HFFc6 (cell line): ENCODE data around the gene SLC7A7. TPM values are rescaled to one million over a fixed set of nuclear protein-coding genes. Genes with fewer than 3 reads are reported as not detected.
A peak's percentile ranks its signal among the peaks of the same experiment; 100 is the strongest.
"Not testable (repeated sequence)": the region's sequence is repeated elsewhere in the genome, so short reads cannot be mapped to it uniquely, and the experiment has no call there.

Experiments used
- DNase-seq: peaks from one replicate; pipeline ENCODE4 v3.0.0-alpha.2; 2018
- H3K27ac Mint-ChIP-seq: 2 replicates; pipeline ENCODE4 v1.8.0; 2020; ENCODE audit warnings: mild to moderate bottlenecking, mixed read lengths
- H3K27me3 Mint-ChIP-seq: 2 replicates; pipeline ENCODE4 v1.8.0; 2021; ENCODE audit warnings: mild to moderate bottlenecking, moderate library complexity, mixed read lengths; ENCODE audit not compliant: insufficient read depth
- H3K36me3 Mint-ChIP-seq: 2 replicates; pipeline ENCODE4 v1.8.0; 2021; ENCODE audit warnings: low read depth, mixed read lengths
- H3K4me1 Mint-ChIP-seq: 2 replicates; pipeline ENCODE4 v1.8.0; 2020; ENCODE audit warnings: low read depth, mixed read lengths
- H3K4me3 Mint-ChIP-seq: 2 replicates; pipeline ENCODE4 v1.8.0; 2020; ENCODE audit warnings: mild to moderate bottlenecking, moderate library complexity, mixed read lengths
- H3K9me3 Mint-ChIP-seq: 2 replicates; pipeline ENCODE4 v1.8.0; 2020; ENCODE audit warnings: mild to moderate bottlenecking, mixed read lengths
- total RNA-seq, 6 experiments: library from RNA; stranded (reverse); fragmentation: NEBNext Ultra II Directional; extraction: Animal tissue kit (Norgen Biotek cat#: 25700); gene quantifications; 2 replicates in 1 of 6; 3 replicates in 5 of 6; pipeline ENCODE4 v1.2.3, GENCODE V29; 2021
- TF ChIP-seq, protein P1 (sequence below): fragments of 200-600 bp; sonication (generic); IDR thresholded peaks from 2 replicates; pipeline ENCODE4 v1.5.0; 2021; ENCODE audit warnings: antibody characterized with exemption, mild to moderate bottlenecking

SLC7A7 gene
- total RNA-seq, 6 experiments from 2014 or later: 0.31 to 1.3 (median 0.56) TPM

DNA sequence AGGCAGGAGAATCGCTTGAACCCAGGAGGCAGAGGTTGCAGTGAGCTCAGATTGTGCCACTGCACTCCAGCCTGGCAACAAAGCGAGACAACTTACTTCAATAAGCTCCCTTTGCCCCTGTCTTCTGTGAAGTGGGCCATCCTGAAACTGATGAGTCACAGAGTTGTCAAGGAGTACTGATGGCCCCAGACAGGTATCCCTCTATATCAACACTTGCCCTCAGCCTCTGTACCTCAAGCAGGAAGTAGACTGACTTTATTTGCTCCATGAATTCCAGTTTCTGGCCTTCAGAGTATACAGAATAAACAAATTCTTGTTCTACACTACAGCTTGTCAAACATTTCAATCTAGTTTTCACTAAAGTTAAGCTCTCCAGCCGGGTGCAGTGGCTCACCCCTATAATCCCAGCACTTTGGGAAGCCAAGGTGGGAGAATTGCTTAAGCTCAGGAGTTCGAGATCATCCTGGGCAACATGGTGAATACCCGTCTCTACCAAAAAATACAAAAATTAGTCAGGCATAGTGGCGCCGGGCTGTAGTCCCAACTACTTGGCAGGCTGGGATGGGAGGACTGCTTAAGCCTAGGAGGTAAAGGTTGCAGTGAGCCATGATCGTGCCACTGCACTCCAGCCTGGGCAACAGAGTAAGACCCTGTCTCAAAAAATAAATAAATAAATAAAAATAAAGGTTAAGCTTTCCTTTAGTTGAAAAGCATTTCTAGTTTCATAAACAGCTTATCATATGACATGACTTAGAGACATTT, 39.9 kb upstream of the SLC7A7 start:
- H3K27ac Mint-ChIP-seq: no peak overlapping the region
- no peak for DNase-seq
- H3K9me3 Mint-ChIP-seq: no peaks in the 10 kb centered on the region
- H3K4me3 Mint-ChIP-seq: no peak overlapping the region
- peaks cover 28% of the 10 kb centered on the region for H3K4me1 Mint-ChIP-seq
- peaks cover 2% of the 10 kb centered on the region; the same call in 1 of the 2 replicates for H3K27me3 Mint-ChIP-seq
- TF ChIP-seq, protein P1, sequence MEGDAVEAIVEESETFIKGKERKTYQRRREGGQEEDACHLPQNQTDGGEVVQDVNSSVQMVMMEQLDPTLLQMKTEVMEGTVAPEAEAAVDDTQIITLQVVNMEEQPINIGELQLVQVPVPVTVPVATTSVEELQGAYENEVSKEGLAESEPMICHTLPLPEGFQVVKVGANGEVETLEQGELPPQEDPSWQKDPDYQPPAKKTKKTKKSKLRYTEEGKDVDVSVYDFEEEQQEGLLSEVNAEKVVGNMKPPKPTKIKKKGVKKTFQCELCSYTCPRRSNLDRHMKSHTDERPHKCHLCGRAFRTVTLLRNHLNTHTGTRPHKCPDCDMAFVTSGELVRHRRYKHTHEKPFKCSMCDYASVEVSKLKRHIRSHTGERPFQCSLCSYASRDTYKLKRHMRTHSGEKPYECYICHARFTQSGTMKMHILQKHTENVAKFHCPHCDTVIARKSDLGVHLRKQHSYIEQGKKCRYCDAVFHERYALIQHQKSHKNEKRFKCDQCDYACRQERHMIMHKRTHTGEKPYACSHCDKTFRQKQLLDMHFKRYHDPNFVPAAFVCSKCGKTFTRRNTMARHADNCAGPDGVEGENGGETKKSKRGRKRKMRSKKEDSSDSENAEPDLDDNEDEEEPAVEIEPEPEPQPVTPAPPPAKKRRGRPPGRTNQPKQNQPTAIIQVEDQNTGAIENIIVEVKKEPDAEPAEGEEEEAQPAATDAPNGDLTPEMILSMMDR: no peak
- no peaks in the 10 kb centered on the region for H3K36me3 Mint-ChIP-seq

- not testable (repeated sequence) for H3K4me3 Mint-ChIP-seq, H3K27me3 Mint-ChIP-seq, DNase-seq, H3K9me3 Mint-ChIP-seq, H3K27ac Mint-ChIP-seq, H3K36me3 Mint-ChIP-seq
- peaks cover 37% of the 10 kb centered on the region for H3K4me1 Mint-ChIP-seq
Measured at GRCh38 chr14:22854296-22854695, 39.1 kb upstream of the SLC7A7 start.

DNA sequence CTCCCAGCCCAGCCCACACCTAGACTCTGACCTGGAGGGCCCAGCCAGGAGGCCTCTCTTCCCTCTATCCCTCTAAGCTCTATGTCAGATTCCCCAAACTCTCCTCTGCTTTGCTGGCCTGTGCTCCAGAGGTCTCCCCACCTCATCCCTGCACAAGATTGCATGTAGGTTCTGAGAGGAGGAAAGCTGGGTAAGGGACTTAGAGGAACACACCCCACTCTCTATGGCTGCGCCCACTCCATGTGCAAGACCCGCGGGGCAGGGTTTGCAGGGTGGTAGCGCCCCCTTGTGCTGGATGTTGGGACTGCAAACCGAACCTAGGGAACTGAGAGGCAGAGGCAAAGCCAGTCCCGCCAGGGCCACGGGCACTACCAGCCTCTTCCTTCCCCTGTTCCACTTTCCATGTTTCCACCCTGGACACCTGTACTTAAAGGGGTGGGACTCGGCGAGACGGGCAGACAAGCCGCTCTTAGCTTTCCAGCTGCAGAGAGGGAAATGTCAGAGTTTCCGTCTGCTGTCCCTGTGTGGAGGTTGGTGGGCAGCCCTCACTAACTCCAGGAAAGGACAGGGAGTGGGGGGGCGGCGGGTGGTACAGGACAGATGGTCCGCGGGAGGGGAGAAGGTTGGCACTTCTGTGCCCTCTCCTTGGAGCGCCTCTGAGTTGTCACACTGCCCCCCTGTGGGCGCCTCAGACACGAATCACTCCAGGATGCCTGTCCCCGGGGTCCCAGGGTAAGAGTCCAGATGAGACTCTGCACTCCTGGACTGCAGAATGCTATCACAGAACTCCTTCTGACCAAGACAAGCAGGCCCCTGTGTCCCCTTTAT, 37.9 kb upstream of the SLC7A7 start:
- Mint-ChIP-seq H3K4me3 (peak overlapping the region; percentile 87), H3K4me1 (peaks cover 48% of the 10 kb centered on the region), H3K27ac (peak overlapping the region; percentile 100), H3K27me3 (peaks cover 2% of the 10 kb centered on the region), H3K36me3 (no peaks in the 10 kb centered on the region), H3K9me3 (no peaks in the 10 kb centered on the region)
- TF ChIP-seq, protein P1: peak; percentile 96
- peak; percentile 67 for DNase-seq

GRCh38 chr14:22852599-22852939, 37.3 kb upstream of the SLC7A7 start:
- peaks cover 2% of the 10 kb centered on the region for H3K27me3 Mint-ChIP-seq
- no peak for DNase-seq
- H3K4me1 Mint-ChIP-seq: peaks cover 54% of the 10 kb centered on the region
- peak overlapping the region; percentile 100 for H3K27ac Mint-ChIP-seq
- H3K9me3 Mint-ChIP-seq: no peaks in the 10 kb centered on the region
- no peaks in the 10 kb centered on the region for H3K36me3 Mint-ChIP-seq
- TF ChIP-seq, protein P1: no peak
- H3K4me3 Mint-ChIP-seq: peak overlapping the region; percentile 87

- not testable (repeated sequence) for DNase-seq, H3K27me3 Mint-ChIP-seq, H3K9me3 Mint-ChIP-seq, H3K36me3 Mint-ChIP-seq, H3K4me3 Mint-ChIP-seq
- Mint-ChIP-seq H3K27ac (peak overlapping the region; percentile 100), H3K4me1 (peaks cover 57% of the 10 kb centered on the region)
Measured at GRCh38 chr14:22852178-22852577, 36.9 kb upstream of the SLC7A7 start.

- H3K4me1 Mint-ChIP-seq: peaks cover 66% of the 10 kb centered on the region
- peaks cover 5% of the 10 kb centered on the region; the same call in 1 of the 2 replicates for H3K36me3 Mint-ChIP-seq
- TF ChIP-seq, protein P1: no peak
- H3K4me3 Mint-ChIP-seq: peak overlapping the region; percentile 66
- peaks cover 2% of the 10 kb centered on the region for H3K27me3 Mint-ChIP-seq
- peak; percentile 96 for DNase-seq
- peak overlapping the region; percentile 100 for H3K27ac Mint-ChIP-seq
- H3K9me3 Mint-ChIP-seq: no peaks in the 10 kb centered on the region
Measured at GRCh38 chr14:22850944-22851764, 35.9 kb upstream of the SLC7A7 start.
